OCI-LY3 (cell line): ENCODE measurements around the gene SMARCA4.

Experiments used
- H2AFZ ChIP-seq: fragments of 200-600, 300-600 bp; shearing (Covaris generic); 2 replicates; pipeline ENCODE4 v1.6.0; 2014; ENCODE audit warnings: antibody characterized with exemption, low read depth, low read length
- H3K27ac ChIP-seq: fragments of 200-600, 300-600 bp; sonication (generic); 2 replicates; pipeline ENCODE4 v1.5.1; 2014; ENCODE audit warnings: mild to moderate bottlenecking, low read length, moderate library complexity, mixed read lengths
- H3K27me3 ChIP-seq: fragments of 200-600, 300-600 bp; sonication (generic); 2 replicates; pipeline ENCODE4 v1.6.1; 2014; ENCODE audit warnings: low read depth, low read length, mixed read lengths
- H3K36me3 ChIP-seq: fragments of 200-600, 300-600 bp; sonication (generic); replicated peaks from 2 replicates; pipeline ENCODE3; 2014; ENCODE audit warnings: low read depth, low read length, mixed read lengths
- H3K4me1 ChIP-seq: fragments of 300-600, 200-600 bp; sonication (generic); 2 replicates; pipeline ENCODE4 v1.6.1; 2014; ENCODE audit warnings: low read length, mixed read lengths
- H3K4me2 ChIP-seq: fragments of 200-600, 300-600 bp; sonication (generic); 2 replicates; pipeline ENCODE4 v1.6.1; 2014; ENCODE audit warnings: low read length, mixed read lengths
- H3K4me3 ChIP-seq: fragments of 300-600, 200-600 bp; sonication (generic); 2 replicates; pipeline ENCODE4 v1.5.1; 2014; ENCODE audit warnings: antibody characterized with exemption, mild to moderate bottlenecking, low read length, moderate library complexity
- H3K79me2 ChIP-seq: fragments of 300-600, 200-600 bp; shearing (Covaris generic); 2 replicates; pipeline ENCODE4 v1.6.1; 2014; ENCODE audit warnings: mild to moderate bottlenecking, low read length, mixed read lengths
- H3K9ac ChIP-seq: fragments of 300-600, 200-600 bp; shearing (Covaris generic); 2 replicates; pipeline ENCODE4 v1.6.0; 2014; ENCODE audit warnings: mild to moderate bottlenecking, low read length, moderate library complexity
- H3K9me3 ChIP-seq: fragments of 200-600, 300-600 bp; shearing (Covaris generic); 2 replicates; pipeline ENCODE4 v1.6.1; 2014; ENCODE audit warnings: low read length, mixed read lengths; ENCODE audit not compliant: insufficient read depth
- H4K20me1 ChIP-seq: fragments of 200-600, 300-600 bp; sonication (generic); 2 replicates; pipeline ENCODE4 v1.6.1; 2016; ENCODE audit warnings: low read length, mixed read lengths; ENCODE audit not compliant: insufficient read depth
- CTCF ChIP-seq: fragments of 200-600, 300-600 bp; sonication (generic); IDR thresholded peaks from 2 replicates; pipeline ENCODE4 v1.5.1; 2014; ENCODE audit warnings: antibody characterized with exemption, low read length, low read depth
- EZH2phosphoT487 ChIP-seq: fragments of 200-600 bp; shearing (Covaris generic); IDR thresholded peaks from 2 replicates; pipeline ENCODE4 v1.6.1; 2018; ENCODE audit warnings: antibody characterized with exemption, mixed run types, low read depth

Gene SMARCA4

GRCh38 chr19:10927730-10928562, 32.9 kb upstream of the SMARCA4 start:
- peak overlapping the region; percentile 78 for H3K9ac ChIP-seq
- H3K79me2 ChIP-seq = peaks cover 40% of the 10 kb centered on the region
- no peaks in the 10 kb centered on the region for H3K27me3 ChIP-seq
- peak overlapping the region; percentile 83 for H3K4me2 ChIP-seq
- H4K20me1 ChIP-seq = 0 out of 2 replicates have a peak, but pooled peaks cover 7% of the 10 kb centered on the region
- peaks cover 15% of the 10 kb centered on the region for H3K4me1 ChIP-seq
- H3K9me3 ChIP-seq = no peaks in the 10 kb centered on the region
- H2AFZ ChIP-seq = peak overlapping the region; percentile 22; the same call in 1 of the 2 replicates
- peak overlapping the region; percentile 92 for H3K4me3 ChIP-seq
- H3K36me3 ChIP-seq = peaks cover 18% of the 10 kb centered on the region
- TF ChIP-seq CTCF = no peak
- no peak for TF ChIP-seq EZH2phosphoT487
- no peak overlapping the region for H3K27ac ChIP-seq

- Histone ChIP-seq H3K9ac (peak within 1 kb of the TSS; percentile 78), H4K20me1 (0 out of 2 replicates have a peak, but pooled peaks cover 7% of the 10 kb centered on the region), H3K4me1 (peaks cover 15% of the 10 kb centered on the region), H3K79me2 (peaks cover 40% of the 10 kb centered on the region), H3K27ac (peak within 1 kb of the TSS; percentile 27; the same call in 1 of the 2 replicates), H2AFZ (peak within 1 kb of the TSS; percentile 39; the same call in 1 of the 2 replicates), H3K27me3 (no peaks in the 10 kb centered on the region), H3K4me3 (peak within 1 kb of the TSS; percentile 92), H3K4me2 (peak within 1 kb of the TSS; percentile 98), H3K9me3 (no peaks in the 10 kb centered on the region), H3K36me3 (peaks cover 10% of the 10 kb centered on the region)
- TF ChIP-seq EZH2phosphoT487 = no peak
- TF ChIP-seq CTCF = no peak
Observed at GRCh38 chr19:10928563-10929401, 32.0 kb upstream of the SMARCA4 start, which contains the start of the genes TIMM29 and YIPF2. TIMM29 (plus strand) TSS chr19:10928811; CDS start chr19:10928823, 12 bp downstream. YIPF2 (minus strand) TSS chr19:10928639; CDS start chr19:10928410, 229 bp downstream.

GRCh38 chr19:10929402-10929794, 31.4 kb upstream of the SMARCA4 start:
- H3K9me3 ChIP-seq = no peaks in the 10 kb centered on the region
- H3K27ac ChIP-seq = no peak overlapping the region
- H2AFZ ChIP-seq = no peak overlapping the region
- H3K79me2 ChIP-seq = peaks cover 40% of the 10 kb centered on the region
- no peak for TF ChIP-seq EZH2phosphoT487
- TF ChIP-seq CTCF = no peak
- H4K20me1 ChIP-seq = 0 out of 2 replicates have a peak, but pooled peaks cover 7% of the 10 kb centered on the region
- H3K9ac ChIP-seq = peak overlapping the region; percentile 78
- H3K4me2 ChIP-seq = peak overlapping the region; percentile 98
- H3K4me1 ChIP-seq = peaks cover 15% of the 10 kb centered on the region
- peaks cover 9% of the 10 kb centered on the region for H3K36me3 ChIP-seq
- H3K4me3 ChIP-seq = peak overlapping the region; percentile 92
- no peaks in the 10 kb centered on the region for H3K27me3 ChIP-seq
